Inflammatory macrophage (primary cell): ENCODE measurements around the gene RAB22A.

Experiments used
- DNase-seq, 2 donors: peaks; one replicate each; pipeline ENCODE4 v3.0.0-alpha.2; 2020 to 2022
- total RNA-seq, 18 experiments: gene quantifications; one replicate each; lab custom pipeline; 2026; ENCODE audit warnings: mixed read lengths in 6 of 18, inconsistent platforms in 2 of 18; lab: John Stamatoyannopoulos, UW

Gene RAB22A, protein sequence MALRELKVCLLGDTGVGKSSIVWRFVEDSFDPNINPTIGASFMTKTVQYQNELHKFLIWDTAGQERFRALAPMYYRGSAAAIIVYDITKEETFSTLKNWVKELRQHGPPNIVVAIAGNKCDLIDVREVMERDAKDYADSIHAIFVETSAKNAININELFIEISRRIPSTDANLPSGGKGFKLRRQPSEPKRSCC
- total RNA-seq = 54.9 to 108 (median 82.1) reads per million in 18 experiments

DNA sequence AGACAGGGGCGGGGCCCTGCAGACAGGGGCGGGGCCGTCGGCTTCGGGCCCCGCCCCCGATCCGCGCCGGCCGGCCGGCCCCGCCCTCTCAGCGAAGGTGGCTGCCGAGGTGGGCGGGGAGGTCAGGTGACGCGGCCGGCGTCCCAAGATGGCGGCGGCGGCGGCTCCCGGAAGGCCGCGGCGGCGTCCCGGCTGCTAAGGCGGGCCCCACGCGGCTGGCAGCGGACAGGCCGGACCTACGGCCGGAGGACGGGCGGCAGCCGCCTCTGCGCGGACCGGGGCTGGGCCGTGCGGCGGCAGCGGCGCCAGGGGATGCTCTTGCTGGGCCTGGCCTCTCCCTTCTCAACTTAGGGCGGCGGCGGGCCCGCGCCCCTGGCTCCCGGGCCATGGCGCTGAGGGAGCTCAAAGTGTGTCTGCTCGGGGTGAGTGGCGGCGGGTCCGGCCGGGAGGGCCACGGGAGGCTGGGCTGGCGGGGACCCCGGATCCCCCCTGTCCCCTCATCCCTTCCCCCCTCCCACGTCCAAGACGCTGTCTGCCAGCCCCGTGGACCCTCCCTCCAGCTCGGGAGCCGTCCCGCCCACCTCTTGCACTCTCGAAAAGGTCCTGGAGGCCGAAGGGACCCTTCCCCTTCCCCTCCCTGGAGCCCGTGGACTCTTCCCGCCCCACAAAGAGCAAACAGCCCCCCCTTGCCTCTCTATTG lies at the start of gene RAB22A:
RAB22A (plus strand) TSS at position 125 of the 700 bp plus-strand sequence; CDS start at position 387, 262 bp downstream.
- peak; percentile 81 to 93 for DNase-seq

DNA sequence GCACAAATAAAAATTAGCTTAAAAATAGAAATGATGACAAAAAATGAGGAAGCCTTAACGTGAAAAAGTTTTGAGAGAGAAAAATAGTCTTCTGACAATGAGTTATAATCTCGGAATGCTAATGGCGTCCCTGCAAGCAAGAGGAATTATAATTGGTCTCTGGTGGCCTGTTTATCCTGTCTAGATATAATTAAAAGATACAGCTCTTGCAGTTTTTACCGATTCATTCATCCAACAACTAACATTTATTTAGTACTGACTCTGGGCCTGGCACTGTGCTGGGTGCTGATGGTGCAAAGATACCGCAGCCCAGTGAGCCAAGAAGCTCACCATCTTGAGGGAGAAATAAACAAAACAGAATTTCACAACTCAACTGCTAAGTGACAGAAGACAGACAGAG lies 49.5 kb upstream of the RAB22A start:
- no peak for DNase-seq

DNA sequence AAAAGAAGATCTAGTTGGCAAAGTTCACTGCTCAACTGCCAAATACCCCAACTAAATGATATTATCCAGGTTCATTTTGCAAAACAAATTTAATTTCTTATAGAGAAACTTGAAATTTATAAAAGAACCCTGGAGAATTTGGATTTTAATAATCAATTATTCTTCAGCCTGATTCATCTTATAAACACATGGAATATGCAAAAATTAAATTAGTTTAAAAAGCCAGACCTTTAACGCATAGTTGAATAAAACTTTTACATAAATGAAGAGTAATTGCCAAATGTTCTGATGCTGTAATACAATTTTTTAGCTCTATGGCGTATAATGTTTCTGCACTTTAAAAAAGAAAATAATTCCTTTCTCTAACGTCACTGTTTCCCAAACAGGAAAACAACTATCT lies 47.9 kb upstream of the RAB22A start:
- DNase-seq = no peak

DNA sequence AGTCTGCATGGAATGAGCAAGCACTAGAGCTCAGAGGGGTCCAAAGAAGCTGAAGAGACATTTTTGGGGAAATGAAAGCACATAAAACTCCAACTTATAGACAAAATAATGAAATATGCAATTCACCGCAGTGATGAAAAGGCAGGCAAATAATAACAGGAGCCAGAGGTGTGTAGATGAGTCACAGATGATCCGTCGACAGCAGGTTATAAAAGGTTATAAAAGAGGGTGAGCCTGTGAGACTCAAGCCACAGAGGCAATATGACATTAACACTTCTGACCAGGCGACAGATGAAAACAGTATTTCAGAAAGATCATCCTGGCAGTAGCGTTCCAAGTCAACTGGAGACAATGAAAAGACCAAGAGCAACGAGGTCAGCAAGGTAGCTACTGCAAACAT lies 45.2 kb upstream of the RAB22A start:
- DNase-seq = no peak

DNA sequence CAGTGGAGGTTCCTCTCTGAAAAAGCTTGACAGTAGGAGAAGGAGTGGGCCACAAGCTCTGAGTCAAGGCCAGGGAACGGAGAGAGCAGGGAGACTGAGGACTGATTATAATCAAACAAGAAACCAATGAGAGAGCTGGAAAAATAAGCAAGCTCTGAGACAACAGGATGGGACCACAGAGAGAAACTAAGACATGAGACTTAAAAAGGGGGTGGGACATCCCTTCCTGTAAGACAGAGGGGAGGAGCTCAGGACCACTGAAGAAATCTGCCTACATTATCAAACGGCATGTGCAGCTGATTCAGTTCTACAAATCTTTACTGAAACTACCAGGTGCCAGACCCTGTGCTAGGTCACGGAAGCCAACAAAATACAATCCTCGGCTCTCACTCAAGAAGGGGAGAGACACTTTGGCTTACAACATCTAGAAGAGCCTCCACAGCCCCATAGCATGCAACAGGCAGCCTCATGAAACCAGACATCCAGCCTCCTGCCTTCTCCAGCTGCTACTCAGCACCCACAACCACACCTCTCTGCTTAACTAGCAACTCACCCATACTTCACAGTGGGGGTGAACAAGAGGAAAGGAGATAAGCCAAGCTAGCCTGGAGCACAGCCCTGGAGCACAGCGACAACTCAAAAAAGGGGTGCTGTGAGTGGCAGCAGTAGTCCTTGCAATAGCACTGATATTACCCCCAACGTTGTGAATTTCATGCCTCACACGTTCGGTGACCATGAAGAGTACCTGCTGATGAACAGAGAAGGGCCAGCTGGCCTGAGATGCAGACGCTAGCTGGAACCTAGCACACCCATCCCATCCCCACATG lies 41.9 kb upstream of the RAB22A start:
- DNase-seq = no peak

DNA sequence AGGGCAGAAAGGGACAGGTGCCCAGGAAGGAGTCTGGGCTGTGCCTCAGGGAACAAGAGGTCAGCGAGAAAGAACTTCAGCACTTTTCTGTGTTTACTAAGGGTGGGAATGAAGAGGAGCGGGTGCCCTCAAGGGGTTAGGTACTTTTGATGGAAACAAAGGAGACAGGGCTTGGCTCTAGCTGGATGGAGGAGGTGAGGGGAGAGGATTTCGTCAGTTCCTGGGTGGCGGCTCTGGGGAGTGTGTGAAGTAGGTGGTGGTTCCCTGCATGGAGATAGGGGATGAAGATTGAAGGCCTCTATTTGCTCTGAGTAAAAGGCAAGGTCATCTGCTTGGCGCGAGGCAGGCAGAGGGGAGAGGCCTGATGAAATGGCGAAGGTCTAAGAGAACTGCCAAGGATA lies 41.1 kb upstream of the RAB22A start:
- DNase-seq = no peak

DNA sequence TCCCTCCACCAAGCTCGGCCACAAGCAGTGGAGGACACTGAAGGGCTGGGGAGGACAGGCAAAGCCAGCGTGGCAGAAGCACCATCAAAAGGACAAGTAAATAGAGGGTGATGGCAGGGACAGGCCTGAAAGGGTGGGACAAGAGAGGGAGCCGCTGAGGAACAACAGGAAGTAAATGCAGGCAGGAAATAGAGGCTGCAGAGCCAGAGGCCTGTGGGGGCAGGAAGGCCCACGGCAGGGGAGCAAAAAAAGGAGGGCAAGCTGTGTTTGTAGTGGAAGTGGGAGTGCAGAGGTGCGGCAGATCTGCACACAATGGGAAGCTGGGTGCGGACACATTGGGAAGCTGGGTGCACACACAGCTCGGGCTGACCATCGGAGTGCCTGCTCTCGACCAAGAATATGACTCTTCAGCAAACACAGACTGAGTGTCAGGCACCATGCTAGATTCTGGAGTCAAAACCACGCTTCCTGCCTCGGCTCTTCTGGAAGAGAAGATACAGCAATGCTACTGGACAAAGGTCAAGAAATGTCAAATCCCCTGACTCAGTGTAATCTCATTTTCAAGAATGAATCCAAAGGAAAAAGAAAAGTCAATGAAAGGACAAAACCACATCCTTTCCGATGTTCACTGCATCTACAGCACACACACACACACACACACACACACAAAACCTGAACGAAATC lies 40.4 kb upstream of the RAB22A start:
- DNase-seq = no peak

DNA sequence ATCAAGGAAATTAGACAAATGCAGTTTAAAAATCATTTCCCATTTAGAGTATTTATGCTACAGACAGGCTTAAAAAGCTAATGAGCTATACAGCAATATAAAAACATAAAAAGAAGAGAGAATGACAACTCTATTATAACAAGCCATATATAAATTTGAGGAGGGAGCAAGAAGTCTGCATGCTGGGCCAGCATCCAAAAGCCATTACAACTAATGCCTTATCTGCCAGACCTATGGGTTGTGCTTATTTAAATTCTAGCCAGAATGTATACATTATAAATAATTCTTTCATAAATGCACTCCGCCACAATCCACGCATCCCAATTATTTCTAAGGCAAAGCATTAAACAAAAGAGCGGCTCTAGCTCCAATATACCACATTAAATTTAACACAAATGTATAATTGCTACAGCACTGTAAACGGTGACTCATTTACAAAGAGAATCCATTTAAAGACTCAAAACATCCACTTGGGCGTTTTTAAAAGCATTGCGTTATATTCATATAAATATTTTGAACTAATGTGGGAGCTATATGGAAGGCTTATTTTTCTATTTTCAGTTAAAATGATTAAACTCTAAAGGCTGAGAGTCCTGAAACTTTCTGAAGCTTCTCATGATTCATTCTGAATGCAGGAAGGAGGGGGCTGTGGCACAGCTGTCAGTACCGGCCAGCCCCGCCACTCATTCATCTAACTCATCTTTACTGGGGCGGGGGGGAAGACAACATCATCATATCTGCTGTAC lies 37.7 kb upstream of the RAB22A start:
- DNase-seq = no peak

DNA sequence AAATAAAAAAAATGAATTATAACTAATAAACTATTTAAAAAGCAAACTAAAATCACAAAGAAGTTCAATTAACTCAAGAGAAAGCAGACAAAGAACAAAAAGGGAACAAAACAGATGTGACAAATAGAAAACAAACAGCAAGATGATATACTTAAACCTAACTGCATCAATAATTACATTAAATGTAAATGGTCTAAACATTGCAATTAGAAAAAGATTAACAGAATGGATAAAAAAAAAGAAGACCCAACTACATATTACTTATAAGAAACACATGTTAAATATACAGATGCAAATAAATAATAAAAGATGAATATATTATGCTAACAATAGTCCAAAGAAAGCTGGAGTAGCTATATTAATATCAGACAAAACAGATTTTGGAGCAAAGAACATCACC lies 35.1 kb upstream of the RAB22A start:
- no peak for DNase-seq

DNA sequence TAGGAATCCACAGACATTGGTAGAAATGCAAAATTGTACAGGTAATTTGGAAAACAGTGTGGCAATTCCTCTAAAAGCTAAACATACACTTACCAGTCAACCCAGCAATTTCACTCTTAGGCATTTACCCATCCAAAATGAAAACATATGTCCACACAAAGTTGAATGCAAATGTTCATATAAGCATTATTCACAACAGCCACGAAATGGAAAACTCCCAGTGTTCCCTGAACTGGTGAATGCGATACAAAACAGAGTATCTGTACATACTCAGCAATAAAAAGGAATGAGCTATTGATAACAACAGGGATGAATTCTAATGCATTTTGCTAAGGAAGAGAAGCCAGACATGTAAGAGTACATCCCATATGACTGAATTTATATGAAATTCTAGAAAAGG lies 32.4 kb upstream of the RAB22A start:
- DNase-seq = no peak

DNA sequence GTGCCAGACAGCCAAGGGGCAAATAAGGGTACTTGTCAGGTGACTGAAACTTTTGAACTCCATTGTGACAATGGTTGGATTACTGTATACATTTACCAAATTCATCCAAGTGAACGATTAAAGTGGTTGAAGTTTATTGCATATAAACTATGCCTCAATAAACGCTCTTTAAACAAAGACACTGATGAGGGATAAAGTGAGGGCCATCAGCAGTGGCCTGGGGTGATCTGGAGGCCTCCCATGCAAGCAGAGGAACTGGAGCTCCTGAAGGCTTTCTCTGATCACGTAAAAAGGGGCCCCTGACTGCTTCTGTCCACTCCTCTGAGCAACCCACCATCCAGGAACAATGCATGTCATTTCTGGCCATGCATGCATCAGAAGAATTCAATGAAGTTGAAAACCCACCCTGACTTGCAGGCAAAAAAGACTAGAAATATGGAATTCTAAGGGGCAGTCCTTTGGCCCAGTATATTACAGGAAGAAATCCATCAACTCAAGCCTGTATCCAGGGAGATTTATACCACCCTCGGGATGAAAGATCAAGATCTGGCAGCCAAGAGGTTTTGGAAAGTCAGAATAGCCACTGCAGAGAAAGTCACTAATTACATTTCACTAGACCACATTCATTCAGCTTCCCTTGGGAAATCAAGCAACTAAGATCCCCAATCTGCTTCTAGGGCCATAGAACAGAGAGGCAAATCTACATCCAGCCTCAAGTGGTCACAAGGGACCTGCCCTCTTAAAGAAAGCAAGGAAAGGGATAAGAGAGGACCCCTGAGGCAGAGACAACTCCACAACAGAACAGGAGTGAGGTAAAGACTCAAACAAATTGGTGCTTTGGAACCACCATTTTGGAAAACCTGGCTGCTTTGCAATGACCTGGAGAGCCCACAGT lies 31.7 kb upstream of the RAB22A start:
- DNase-seq = no peak

DNA sequence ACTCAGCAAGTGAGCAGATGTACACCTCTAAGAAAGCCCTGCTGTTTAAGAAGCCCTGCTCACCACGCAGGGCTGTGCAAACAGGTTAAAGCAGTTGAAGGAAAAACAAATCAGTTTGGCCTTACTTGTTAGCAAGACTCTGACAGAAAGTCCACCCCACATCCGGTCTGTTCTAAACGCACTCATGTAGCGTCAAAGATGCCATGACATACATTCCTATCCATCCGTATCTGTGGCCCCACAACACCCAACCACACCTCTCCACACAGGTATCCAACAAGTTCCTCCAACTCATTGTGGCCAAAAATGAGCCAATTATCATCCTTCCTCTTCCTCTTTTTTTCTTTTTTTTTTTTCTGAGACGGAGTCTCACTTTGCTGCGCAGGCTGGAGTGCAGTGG lies 22.8 kb upstream of the RAB22A start:
- no peak for DNase-seq

DNA sequence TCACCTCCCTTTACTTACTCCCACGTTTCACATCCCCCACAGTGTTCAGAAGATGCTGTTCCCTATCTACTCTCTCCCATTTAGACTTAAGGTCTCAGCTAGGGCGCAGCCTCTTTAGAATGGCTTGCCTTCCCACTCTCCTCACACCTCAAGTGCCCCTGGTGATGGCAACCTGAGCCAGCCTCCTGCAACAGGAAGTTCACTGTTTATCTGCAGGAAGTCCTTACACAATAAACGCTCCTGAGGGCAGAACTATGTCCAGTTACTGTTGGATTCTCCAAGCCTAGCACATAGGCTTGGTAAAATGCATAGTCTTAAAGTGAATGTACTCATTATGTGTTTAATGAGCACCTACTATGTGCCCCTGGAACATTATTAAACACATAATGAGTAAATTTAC lies 21.9 kb upstream of the RAB22A start:
- DNase-seq = no peak

DNA sequence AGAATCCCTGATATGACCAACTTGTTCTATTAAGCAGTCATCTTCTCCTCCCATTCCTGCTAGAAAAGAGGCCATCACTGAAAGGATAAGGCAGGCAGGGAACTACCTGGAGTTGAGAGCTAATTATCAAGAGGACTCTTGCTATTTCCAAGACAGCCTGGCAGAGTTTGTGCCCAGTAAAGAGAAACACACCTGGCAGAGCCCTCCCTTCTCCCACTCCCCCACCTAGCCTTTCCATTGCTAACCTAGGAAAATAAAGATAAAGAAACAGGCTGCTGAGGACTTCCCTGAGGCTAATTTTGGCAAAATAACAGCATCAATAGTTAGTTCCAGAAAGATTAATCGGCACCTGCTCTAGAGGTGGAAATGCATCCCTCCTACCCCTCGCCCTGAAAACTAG lies 20.4 kb upstream of the RAB22A start:
- no peak for DNase-seq

DNA sequence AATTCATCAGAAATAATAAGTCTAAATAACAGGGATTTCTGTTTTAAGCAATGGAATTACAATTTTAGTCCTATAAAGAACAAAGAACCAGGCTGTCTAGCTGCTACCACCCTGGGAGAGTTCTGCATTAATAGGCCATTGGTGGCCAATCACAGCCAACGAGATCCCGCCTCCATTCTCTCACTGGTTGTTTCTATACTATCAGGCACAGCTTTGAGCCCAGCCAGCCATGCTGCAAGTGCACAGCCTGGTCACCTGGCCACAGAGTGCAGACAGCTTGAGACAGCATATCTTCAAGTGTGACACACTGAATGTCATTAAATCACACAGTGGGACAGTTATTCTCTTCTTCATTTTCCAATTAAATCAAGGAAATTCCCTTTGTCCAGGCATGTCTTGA lies 16.1 kb upstream of the RAB22A start:
- peak in 1 of 2 donors; percentile 15 for DNase-seq

DNA sequence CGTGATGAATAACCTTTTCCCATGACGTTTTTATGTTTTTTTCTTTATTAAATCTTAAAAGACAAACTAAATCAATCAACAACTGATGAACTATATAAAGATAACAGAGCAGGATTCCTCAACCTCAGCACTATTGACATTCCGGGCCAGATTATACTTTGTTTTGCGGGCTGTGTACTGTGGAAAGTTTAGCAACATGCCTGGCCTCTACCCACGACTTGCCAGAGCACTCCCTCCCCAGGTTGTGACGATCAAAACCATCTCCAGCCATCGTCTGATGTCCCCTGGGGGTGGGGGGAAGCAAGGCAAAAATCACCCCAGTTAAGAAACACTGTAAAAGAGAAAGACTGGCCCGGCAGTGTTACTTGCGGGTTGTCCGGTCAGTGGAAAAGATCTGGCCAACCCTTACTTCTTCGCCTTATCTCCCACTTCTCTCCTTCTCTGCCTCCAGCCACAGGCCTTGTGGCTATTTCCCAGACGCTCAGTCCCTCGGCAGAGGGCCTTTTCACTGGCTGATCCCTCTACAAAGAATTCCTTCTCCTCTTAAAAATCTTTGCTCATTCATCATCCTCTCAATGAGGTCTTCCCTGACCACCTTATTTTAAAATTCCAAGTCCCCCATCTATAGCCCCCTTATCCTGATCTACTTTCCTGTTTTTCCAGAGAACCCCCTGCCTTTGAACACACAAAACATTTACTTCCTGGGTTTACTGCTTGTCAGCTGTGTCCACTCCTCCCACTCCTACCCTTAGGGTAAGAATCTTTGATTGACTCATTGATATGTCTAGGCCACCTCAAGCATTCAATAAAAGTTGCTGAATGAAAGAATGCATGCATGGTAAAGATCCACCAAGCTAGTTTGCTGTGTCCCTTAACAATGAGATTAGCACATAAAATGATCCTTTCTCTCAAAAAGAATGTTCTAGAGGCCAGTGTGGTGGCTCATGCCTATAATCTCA lies 14.7 kb upstream of the RAB22A start:
- DNase-seq = no peak

DNA sequence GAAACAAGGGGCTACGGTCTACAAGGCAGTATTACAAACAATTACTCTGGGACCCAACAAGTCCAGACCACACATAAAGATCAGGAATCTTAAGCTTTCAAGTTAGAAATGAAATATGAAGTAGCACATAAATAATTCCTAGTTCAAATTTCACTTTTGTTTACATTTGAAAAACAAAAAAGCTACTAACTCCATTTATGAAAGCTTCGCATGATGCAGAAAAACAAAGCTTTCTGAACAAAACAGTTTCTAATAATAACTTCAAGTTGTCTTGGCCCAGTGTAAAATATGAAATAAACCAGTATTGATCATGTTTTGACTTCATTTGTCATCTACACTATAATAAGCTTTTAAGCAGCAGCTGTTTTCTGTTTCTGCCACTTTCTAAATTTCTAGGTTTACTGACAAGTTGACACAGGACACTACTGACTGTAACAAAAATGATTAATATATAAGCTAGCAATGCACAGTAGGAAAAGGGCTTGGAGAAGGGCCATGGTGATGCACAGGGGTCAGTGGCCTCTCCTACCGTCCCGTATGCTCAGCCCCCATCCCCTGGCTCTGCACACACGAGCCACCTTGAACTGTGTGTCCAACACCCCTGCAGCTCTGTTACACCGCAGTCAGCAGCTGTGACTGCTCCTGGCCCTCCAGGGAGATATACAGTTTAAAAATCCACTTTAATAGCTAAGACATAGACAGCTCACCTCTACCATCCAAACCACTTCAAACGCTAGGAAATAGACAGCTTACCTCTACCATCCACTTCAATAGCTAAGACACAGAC lies 13.3 kb upstream of the RAB22A start:
- no peak for DNase-seq

DNA sequence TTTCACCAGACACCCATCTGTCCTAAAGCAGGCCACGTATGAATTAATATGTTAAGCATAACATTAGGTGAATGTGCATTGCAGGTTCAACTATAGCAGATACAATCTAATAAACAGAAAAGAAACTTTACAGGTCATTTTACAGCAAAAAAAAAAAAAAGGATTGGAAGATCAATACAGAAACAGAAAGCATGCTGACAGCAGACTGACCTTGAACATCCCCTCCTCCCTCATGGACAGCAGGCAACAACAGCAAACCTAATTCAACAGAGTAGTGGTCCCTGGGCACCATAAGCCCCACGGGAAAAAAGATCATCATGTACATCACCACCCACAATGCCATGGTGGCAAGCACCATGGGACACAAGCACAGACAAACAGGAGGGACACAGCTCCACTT lies 12.1 kb upstream of the RAB22A start:
- no peak for DNase-seq

DNA sequence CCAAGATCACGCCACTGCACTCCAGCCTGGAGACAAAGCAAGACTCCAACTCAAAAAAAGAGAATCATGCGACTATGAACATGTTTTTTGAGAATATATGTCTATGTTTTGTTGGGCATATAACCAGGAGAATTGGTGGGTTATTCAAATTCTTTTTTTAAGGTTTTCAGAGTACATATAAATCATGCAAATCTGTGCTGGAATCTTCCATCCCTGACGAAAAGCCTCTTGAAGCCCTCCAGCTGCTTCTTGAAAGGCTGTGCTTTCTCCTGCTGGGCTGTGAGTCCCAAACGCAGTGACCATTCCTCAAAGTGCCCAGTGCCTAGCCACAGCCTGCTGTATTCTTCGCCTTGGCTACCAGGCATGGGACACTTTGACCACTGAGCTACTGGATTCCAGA lies 9.2 kb upstream of the RAB22A start:
- DNase-seq = no peak
